CD14-positive monocyte (primary cell): Measurements from ENCODE around the gene DNASE1. TPM values are rescaled to one million over a fixed set of nuclear protein-coding genes. Genes with fewer than 3 reads are reported as not detected.

Experiments
- DNase-seq, 3 donors: peaks; one replicate each; pipeline ENCODE4 v3.0.0-alpha.2; 2011 to 2022
- H2AFZ ChIP-seq: 2 replicates; pipeline ENCODE4 v1.6.0; 2012; ENCODE audit warnings: mild to moderate bottlenecking, low read depth, low read length, inconsistent platforms; ENCODE audit not compliant: insufficient read depth, poor library complexity, severe bottlenecking
- H3K27ac ChIP-seq, 2 donors: 1 replicate in 1 of 2; 2 replicates in 1 of 2; pipeline ENCODE4 v1.5.1; 2012 to 2013; ENCODE audit warnings: low read length in 2 of 2, control low read depth in 1 of 2, inconsistent platforms in 1 of 2, low read depth in 1 of 2, mild to moderate bottlenecking in 1 of 2
- H3K27me3 ChIP-seq, 2 donors: one replicate each; pipeline versions ENCODE4 v1.6.0 to v1.6.1; 2011 to 2013; ENCODE audit warnings: low read length in 2 of 2; ENCODE audit not compliant: control insufficient read depth in 2 of 2, insufficient read depth in 2 of 2
- H3K36me3 ChIP-seq, 2 donors: replicated peaks in 1 of 2; 1 replicate in 1 of 2; 2 replicates in 1 of 2; pipeline versions ENCODE4 v1.5.1 to v1.6.1; 2012 to 2013; ENCODE audit warnings: low read length in 2 of 2, control low read depth in 1 of 2, inconsistent platforms in 1 of 2, mild to moderate bottlenecking in 1 of 2; ENCODE audit not compliant: insufficient read depth in 2 of 2, control insufficient read depth in 1 of 2
- H3K4me1 ChIP-seq, 2 donors: 1 replicate in 1 of 2; 2 replicates in 1 of 2; pipeline versions ENCODE4 v1.5.1 to v1.6.1; 2012 to 2013; ENCODE audit warnings: low read length in 2 of 2, control low read depth in 1 of 2, inconsistent platforms in 1 of 2, mild to moderate bottlenecking in 1 of 2, moderate library complexity in 1 of 2; ENCODE audit not compliant: insufficient read depth in 2 of 2, control insufficient read depth in 1 of 2
- H3K4me2 ChIP-seq: replicated peaks from 2 replicates; pipeline ENCODE3; 2012; ENCODE audit warnings: low read length, moderate library complexity, mild to moderate bottlenecking; ENCODE audit not compliant: poor library complexity, severe bottlenecking; ENCODE audit errors: extremely low read depth
- H3K4me3 ChIP-seq, 3 experiments: fragments of 200-600 bp in 1 of 3; sonication (generic) in 1 of 3; replicated peaks in 1 of 3; 1 replicate in 2 of 3; 2 replicates in 1 of 3; pipeline ENCODE4 v1.5.1; 2011 to 2013; ENCODE audit warnings: low read length in 3 of 3, mild to moderate bottlenecking in 3 of 3, control low read depth in 2 of 3, low read depth in 2 of 3, inconsistent platforms in 1 of 3, moderate library complexity in 1 of 3
- H3K79me2 ChIP-seq: 2 replicates; pipeline ENCODE4 v1.6.0; 2012; ENCODE audit warnings: mild to moderate bottlenecking, control low read depth, inconsistent platforms, low read length, moderate library complexity; ENCODE audit not compliant: insufficient read depth
- H3K9ac ChIP-seq: 2 replicates; pipeline ENCODE4 v1.6.0; 2017; ENCODE audit warnings: low read length, mild to moderate bottlenecking; ENCODE audit not compliant: insufficient read depth, poor library complexity, severe bottlenecking
- H3K9me3 ChIP-seq, 2 donors: replicated peaks in 1 of 2; 1 replicate in 1 of 2; 2 replicates in 1 of 2; pipeline versions ENCODE4 v1.5.1 to v1.6.1; 2012 to 2013; ENCODE audit warnings: low read length in 2 of 2, control low read depth in 1 of 2; ENCODE audit not compliant: control insufficient read depth in 1 of 2, insufficient read depth in 1 of 2
- H4K20me1 ChIP-seq: 2 replicates; pipeline ENCODE4 v1.6.0; 2012; ENCODE audit warnings: mild to moderate bottlenecking, low read length, control low read depth, moderate library complexity; ENCODE audit not compliant: insufficient read depth
- H3K27ac Mint-ChIP-seq, 7 donors: one replicate each; pipeline ENCODE4 v1.8.0; 2020; ENCODE audit warnings: mild to moderate bottlenecking in 7 of 7, mixed read lengths in 7 of 7, moderate library complexity in 6 of 7, inconsistent platforms in 2 of 7
- H3K27me3 Mint-ChIP-seq, 3 donors: one replicate each; pipeline ENCODE4 v1.8.0; 2021 to 2022; ENCODE audit warnings: low read depth in 3 of 3, mild to moderate bottlenecking in 3 of 3, mixed read lengths in 3 of 3, moderate library complexity in 3 of 3, inconsistent platforms in 1 of 3
- H3K36me3 Mint-ChIP-seq, 2 donors: one replicate each; pipeline ENCODE4 v1.8.0; 2020; ENCODE audit warnings: mixed read lengths in 2 of 2, inconsistent platforms in 1 of 2, mild to moderate bottlenecking in 1 of 2
- H3K4me1 Mint-ChIP-seq: one replicate; pipeline ENCODE4 v1.8.0; 2020; ENCODE audit warnings: mild to moderate bottlenecking, mixed read lengths
- H3K4me3 Mint-ChIP-seq, 2 donors: one replicate each; pipeline ENCODE4 v1.8.0; 2020; ENCODE audit warnings: mild to moderate bottlenecking in 2 of 2, mixed read lengths in 2 of 2, moderate library complexity in 1 of 2
- H3K9me3 Mint-ChIP-seq, 7 donors: one replicate each; pipeline ENCODE4 v1.8.0; 2020 to 2022; ENCODE audit warnings: mixed read lengths in 7 of 7, mild to moderate bottlenecking in 6 of 7, moderate library complexity in 6 of 7, inconsistent platforms in 2 of 7
- WGBS: methylation state at CpG from one replicate; pipeline ENCODE4 v1.1.5; 2013; ENCODE audit warnings: missing lambda C conversion rate; ENCODE audit not compliant: insufficient coverage; 5-methylcytosine and 5-hydroxymethylcytosine counted together
- intact Hi-C, 2 donors: fragments of 100-400 bp; cut with micrococcal nuclease; formaldehyde crosslinking; loops; one replicate each; pipeline versions ENCODE4 v1.15.0 to v1.15.1; 2023
- polyA plus RNA-seq, 3 donors: library from polyadenylated mRNA; depleted of rRNA in 1 of 3; unstranded in 2 of 3; stranded (reverse) in 1 of 3; fragments of 300-500 nt in 2 of 3; fragments of >200 nt in 1 of 3; fragmentation: Illumina TruSeq in 2 of 3; gene quantifications; 1 replicate in 2 of 3; 2 replicates in 1 of 3; pipeline ENCODE4 v1.2.3, GENCODE V29; 2012 to 2021
- TF ChIP-seq, protein P1 (sequence below): fragments of 200-600 bp; IDR thresholded peaks from one replicate; pipeline ENCODE4 v1.8.0; 2022; ENCODE audit warnings: antibody characterized with exemption, mild to moderate bottlenecking

DNASE1 gene
- polyA plus RNA-seq, 3 donors, result 1.5 to 21.1 TPM; not detected in 1

DNA sequence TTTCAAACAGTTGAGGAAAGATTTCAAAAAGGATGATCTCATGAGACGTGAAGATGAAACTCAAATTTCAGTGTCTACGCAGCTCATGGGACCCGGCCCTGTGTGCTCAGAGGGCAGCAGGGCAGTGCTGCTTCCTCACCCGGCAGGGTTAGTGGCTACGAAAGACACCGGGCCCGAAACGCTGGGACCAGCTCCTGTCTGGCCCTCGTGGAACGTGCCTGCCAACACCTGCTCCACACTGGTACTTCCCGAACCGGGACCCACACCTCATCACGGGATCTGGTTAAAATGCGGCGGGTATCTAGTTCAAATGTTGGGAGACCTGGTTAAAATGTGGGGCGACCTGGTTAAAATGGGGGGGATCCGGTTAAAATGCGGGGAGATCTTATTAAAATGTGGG is 18.7 kb downstream of the DNASE1 start:
- no peaks in the 10 kb centered on the region for H3K9me3 Mint-ChIP-seq
- 98% methylated on average over 14 of the region's 18 CpGs for WGBS
- H3K4me2 ChIP-seq, result no peak overlapping the region
- no peak overlapping the region for H3K4me3 ChIP-seq
- H3K36me3 ChIP-seq, result peaks cover 35 to 58% of the 10 kb centered on the region in 2 donors
- H2AFZ ChIP-seq, result no peak overlapping the region
- no peaks in the 10 kb centered on the region for H3K79me2 ChIP-seq
- H3K9ac ChIP-seq, result no peak overlapping the region
- peaks cover 2% of the 10 kb centered on the region for H3K4me1 Mint-ChIP-seq
- H3K9me3 ChIP-seq, result no peaks in the 10 kb centered on the region
- H3K27ac ChIP-seq, result no peak overlapping the region
- DNase-seq, result no peak
- no peak overlapping the region for H3K27ac Mint-ChIP-seq
- no peaks in the 10 kb centered on the region for H3K4me1 ChIP-seq
- TF ChIP-seq, protein P1, sequence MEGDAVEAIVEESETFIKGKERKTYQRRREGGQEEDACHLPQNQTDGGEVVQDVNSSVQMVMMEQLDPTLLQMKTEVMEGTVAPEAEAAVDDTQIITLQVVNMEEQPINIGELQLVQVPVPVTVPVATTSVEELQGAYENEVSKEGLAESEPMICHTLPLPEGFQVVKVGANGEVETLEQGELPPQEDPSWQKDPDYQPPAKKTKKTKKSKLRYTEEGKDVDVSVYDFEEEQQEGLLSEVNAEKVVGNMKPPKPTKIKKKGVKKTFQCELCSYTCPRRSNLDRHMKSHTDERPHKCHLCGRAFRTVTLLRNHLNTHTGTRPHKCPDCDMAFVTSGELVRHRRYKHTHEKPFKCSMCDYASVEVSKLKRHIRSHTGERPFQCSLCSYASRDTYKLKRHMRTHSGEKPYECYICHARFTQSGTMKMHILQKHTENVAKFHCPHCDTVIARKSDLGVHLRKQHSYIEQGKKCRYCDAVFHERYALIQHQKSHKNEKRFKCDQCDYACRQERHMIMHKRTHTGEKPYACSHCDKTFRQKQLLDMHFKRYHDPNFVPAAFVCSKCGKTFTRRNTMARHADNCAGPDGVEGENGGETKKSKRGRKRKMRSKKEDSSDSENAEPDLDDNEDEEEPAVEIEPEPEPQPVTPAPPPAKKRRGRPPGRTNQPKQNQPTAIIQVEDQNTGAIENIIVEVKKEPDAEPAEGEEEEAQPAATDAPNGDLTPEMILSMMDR, result no peak
- no peak overlapping the region for H3K4me3 Mint-ChIP-seq
- H3K36me3 Mint-ChIP-seq, result peaks cover 56 to 78% of the 10 kb centered on the region in 2 donors
- peaks cover 0 to 2% (median 0%) of the 10 kb centered on the region in 3 donors for H3K27me3 Mint-ChIP-seq
- no peaks in the 10 kb centered on the region for H4K20me1 ChIP-seq
- H3K27me3 ChIP-seq, result no peaks in the 10 kb centered on the region
- intact Hi-C loops, result no loop called here

DNA sequence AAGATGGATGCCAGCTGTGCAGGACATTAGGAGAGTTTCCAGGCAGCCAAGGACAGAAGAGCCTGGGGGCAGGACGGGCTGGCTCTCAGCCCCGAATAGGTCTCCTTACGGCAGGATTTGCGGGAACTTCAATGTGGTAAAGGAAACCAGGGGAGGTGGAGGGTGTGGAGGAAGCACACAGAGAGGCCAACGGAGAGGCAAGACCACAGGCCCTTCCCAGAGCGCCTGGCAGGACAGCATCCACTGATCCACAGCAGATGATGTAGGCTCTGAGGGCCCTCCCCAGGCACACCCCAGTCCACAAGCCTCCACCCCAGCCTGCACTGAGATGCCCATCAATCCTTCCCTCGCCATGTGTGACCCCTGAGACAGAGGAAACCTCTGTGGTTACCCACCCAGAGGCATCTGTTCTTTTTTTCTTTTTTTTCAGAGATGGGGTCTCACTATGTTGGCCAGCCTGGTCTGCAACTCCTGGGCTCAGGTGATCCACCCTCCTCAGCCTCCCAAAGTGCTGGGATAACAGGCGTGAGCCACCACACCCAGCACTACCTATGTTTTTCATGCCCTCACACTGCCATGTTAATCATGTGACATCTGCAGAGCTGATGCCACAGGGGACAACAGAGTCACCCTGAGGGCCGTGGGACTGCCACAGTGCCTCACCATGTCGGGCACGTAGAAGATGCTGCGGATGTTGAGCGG is 19.3 kb downstream of the DNASE1 start:
- Histone ChIP-seq H3K9me3 (no peaks in the 10 kb centered on the region), H3K27ac (no peak overlapping the region), H3K27me3 (no peaks in the 10 kb centered on the region), H3K36me3 (peaks cover 35 to 59% of the 10 kb centered on the region in 2 donors), H3K4me3 (no peak overlapping the region), H4K20me1 (no peaks in the 10 kb centered on the region), H3K4me2 (no peak overlapping the region), H3K79me2 (no peaks in the 10 kb centered on the region), H3K9ac (no peak overlapping the region), H3K4me1 (no peaks in the 10 kb centered on the region), H2AFZ (no peak overlapping the region)
- Mint-ChIP-seq H3K4me1 (peaks cover 2% of the 10 kb centered on the region), H3K27ac (peak overlapping the region in 2 of 7 donors; percentile 18 to 83), H3K4me3 (no peak overlapping the region), H3K9me3 (no peaks in the 10 kb centered on the region), H3K27me3 (peaks cover 0 to 2% (median 0%) of the 10 kb centered on the region in 3 donors), H3K36me3 (peaks cover 57 to 81% of the 10 kb centered on the region in 2 donors)
- peak in 1 of 3 donors; percentile 1 for DNase-seq
- intact Hi-C loops, result no loop called here
- 92% methylated on average over 12 of the region's 13 CpGs for WGBS
- TF ChIP-seq, protein P1, result no peak
